GM12878 (cell line): ENCODE data around the gene LSAMP. TPM values are rescaled to one million over a fixed set of nuclear protein-coding genes. Genes with fewer than 3 reads are reported as not detected.

Experiments used
- CHD2 ChIP-seq: IDR thresholded peaks from 2 replicates; pipeline ENCODE4 v1.6.1; 2011; ENCODE audit warnings: low read depth, low read length, improper control_type of control experiment, borderline replicate concordance
- CREB1 ChIP-seq: IDR thresholded peaks from 2 replicates; pipeline ENCODE4 v1.6.1; 2012; ENCODE audit warnings: low read depth, mild to moderate bottlenecking, inconsistent platforms
- E2F4 ChIP-seq: IDR thresholded peaks from 2 replicates; pipeline ENCODE4 v1.6.1; 2012; ENCODE audit warnings: low read depth, low read length, improper control_type of control experiment
- KAT2A ChIP-seq: conservative IDR thresholded peaks from 2 replicates; pipeline ENCODE4 v1.6.1; 2011; ENCODE audit warnings: low read depth, low read length; ENCODE audit not compliant: control insufficient read depth
- NBN ChIP-seq: fragments of 450-650 bp; IDR thresholded peaks from 2 replicates; pipeline ENCODE4 v1.6.1; 2016
- NR2C1 ChIP-seq: fragments of 450-650 bp; IDR thresholded peaks from 2 replicates; pipeline ENCODE4 v1.6.1; 2017; ENCODE audit warnings: antibody characterized with exemption, mild to moderate bottlenecking, moderate library complexity
- PRDM15 ChIP-seq: fragments of 450-650 bp; formaldehyde crosslinking; IDR thresholded peaks from 2 replicates; pipeline ENCODE4 v1.4.0; 2020; ENCODE audit warnings: mild to moderate bottlenecking, moderate library complexity
- RELA ChIP-seq: fragments of 450-650 bp; IDR thresholded peaks from 2 replicates; pipeline ENCODE4 v1.8.0; 2014; ENCODE audit warnings: borderline replicate concordance; ENCODE audit not compliant: partially characterized antibody
- RFX5 ChIP-seq: IDR thresholded peaks from 2 replicates; pipeline ENCODE4 v1.6.1; 2011; ENCODE audit warnings: low read depth, low read length, improper control_type of control experiment
- ZBTB40 ChIP-seq: fragments of 450-650 bp; IDR thresholded peaks from 2 replicates; pipeline ENCODE4 v1.6.1; 2016; ENCODE audit warnings: mild to moderate bottlenecking, moderate library complexity, borderline replicate concordance
- ZNF207 ChIP-seq: fragments of 450-650 bp; IDR thresholded peaks from 2 replicates; pipeline ENCODE4 v1.6.1; 2014; ENCODE audit warnings: antibody characterized with exemption, mild to moderate bottlenecking, borderline replicate concordance
- polyA plus RNA-seq, 11 experiments: library from polyadenylated mRNA; depleted of rRNA in 4 of 11; unstranded in 6 of 11; stranded (reverse) in 5 of 11; fragments of >200 nt; fragmentation: Nextera tagmentation in 4 of 11; fragmentation: Illumina TruSeq in 1 of 11; extraction: Ambion mirVana in 4 of 11; extraction: Trizol in 1 of 11; gene quantifications; 1 replicate in 1 of 11; 2 replicates in 10 of 11; pipeline versions ENCODE4 v1.2.1 to v1.2.3, GENCODE V29; 2011 to 2016; ENCODE audit warnings: inconsistent platforms in 2 of 11, missing spikeins in 2 of 11, low read depth in 1 of 11
- total RNA-seq, 4 experiments: library from RNA; depleted of rRNA in 3 of 4; stranded (reverse); fragments of >200 nt in 3 of 4; fragmentation: Illumina TruSeq in 1 of 4; extraction: Trizol in 1 of 4; gene quantifications; 2 replicates each; pipeline versions ENCODE4 v1.2.1 to v1.2.3, GENCODE V29; 2013 to 2021

Gene LSAMP
- total and polyA plus RNA-seq, 10 of the 15 experiments (the other 5 are each of a cell fraction or from before 2014, with no cell fraction given), result 2.0 to 12.7 (median 6.5) TPM

GRCh38 chr3:116018646-116019045 is 426.6 kb downstream of the LSAMP start (continued):
- no peak for TF ChIP-seq KAT2A
- TF ChIP-seq CHD2, result no peak
- TF ChIP-seq RFX5, result no peak
- TF ChIP-seq RELA, result no peak
- TF ChIP-seq ZNF207, result no peak
- no peak for TF ChIP-seq ZBTB40
- no peak for TF ChIP-seq NR2C1
- TF ChIP-seq NBN, result no peak
- TF ChIP-seq E2F4, result no peak
- no peak for TF ChIP-seq CREB1
- no peak for TF ChIP-seq PRDM15 (CRISPR knock-in tag)
